Activated CD4-positive, alpha-beta memory T cell treated with anti-CD3 and anti-CD28 coated beads for 36 hours (primary cell): ENCODE measurements around the gene ITPR3. TPM values are rescaled to one million over a fixed set of nuclear protein-coding genes. Genes with fewer than 3 reads are reported as not detected.

Source experiments
- CTCF ChIA-PET: fragments of 350-600 bp; sonication (Branson Sonifier 250); formaldehyde crosslinking; loops from one replicate; lab custom pipeline; 2021; ENCODE audit warnings: antibody characterized with exemption, inconsistent platforms; lab: Charles Lee
- POLR2A ChIA-PET: fragments of 350-600 bp; sonication (Branson Sonifier 250); formaldehyde crosslinking; loops from one replicate; lab custom pipeline; 2021; ENCODE audit warnings: antibody characterized with exemption; lab: Charles Lee
- DNase-seq: peaks from one replicate; pipeline ENCODE4 v3.0.0-alpha.2; 2020
- H3K27ac Mint-ChIP-seq: one replicate; pipeline ENCODE4 v1.8.0; 2021; ENCODE audit warnings: mixed read lengths
- H3K27me3 Mint-ChIP-seq: one replicate; pipeline ENCODE4 v1.8.0; 2021; ENCODE audit warnings: mixed read lengths
- H3K36me3 Mint-ChIP-seq: one replicate; pipeline ENCODE4 v1.8.0; 2021; ENCODE audit warnings: mixed read lengths
- H3K4me1 Mint-ChIP-seq: one replicate; pipeline ENCODE4 v1.8.0; 2021; ENCODE audit warnings: low read depth, mixed read lengths
- H3K4me3 Mint-ChIP-seq: one replicate; pipeline ENCODE4 v1.8.0; 2021; ENCODE audit warnings: mild to moderate bottlenecking, mixed read lengths
- H3K9me3 Mint-ChIP-seq: one replicate; pipeline ENCODE4 v1.8.0; 2021; ENCODE audit warnings: mixed read lengths
- intact Hi-C: fragments of 100-400 bp; cut with micrococcal nuclease; formaldehyde crosslinking; loops from one replicate; pipeline ENCODE4 v1.15.1; 2023
- total RNA-seq, 2 experiments: library from RNA; stranded (reverse); gene quantifications; one replicate each; pipeline ENCODE4 v1.2.3, GENCODE V29; 2021

ITPR3 gene
- total RNA-seq, 2 experiments from 2014 or later, result 41.6 to 45.6 TPM

- DNase-seq, result no peak
- no peak overlapping the region for H3K4me3 Mint-ChIP-seq
- CTCF ChIA-PET, result interaction anchor here (0.9 kb wide), 1 partner anchor 18 kb away, joined by 6 read pairs; no protein-coding TSS in a partner anchor
Observed at GRCh38 chr6:33725891-33726673, 105.0 kb downstream of the ITPR3 start.

GRCh38 chr6:33726696-33727095 is 105.6 kb downstream of the ITPR3 start:
- Mint-ChIP-seq H3K4me3 (no peak overlapping the region), H3K27me3 (peaks cover 5% of the 10 kb centered on the region), H3K36me3 (no peaks in the 10 kb centered on the region), H3K9me3 (no peaks in the 10 kb centered on the region), H3K4me1 (peaks cover 13% of the 10 kb centered on the region), H3K27ac (no peak overlapping the region)
- intact Hi-C loops, result no loop called here
- ChIA-PET POLR2A (no interaction called here), CTCF (no interaction called here)
- no peak for DNase-seq

More at GRCh38 chr6:33725891-33726673, 105.0 kb downstream of the ITPR3 start:
- Mint-ChIP-seq H3K27ac (no peak overlapping the region), H3K9me3 (no peaks in the 10 kb centered on the region), H3K27me3 (peaks cover 7% of the 10 kb centered on the region), H3K4me1 (peaks cover 13% of the 10 kb centered on the region), H3K36me3 (no peaks in the 10 kb centered on the region)
- intact Hi-C loops, result no loop called here
- POLR2A ChIA-PET, result no interaction called here

- Mint-ChIP-seq H3K4me3 (no peak overlapping the region), H3K27me3 (peaks cover 3% of the 10 kb centered on the region), H3K27ac (no peak overlapping the region), H3K4me1 (peaks cover 13% of the 10 kb centered on the region), H3K36me3 (no peaks in the 10 kb centered on the region), H3K9me3 (no peaks in the 10 kb centered on the region)
- intact Hi-C loops, result no loop called here
- no peak for DNase-seq
- CTCF ChIA-PET, result no interaction called here
- POLR2A ChIA-PET, result no interaction called here
Observed at GRCh38 chr6:33727126-33727525, 106.0 kb downstream of the ITPR3 start.

- intact Hi-C loops, result no loop called here
- H3K27ac Mint-ChIP-seq, result no peak overlapping the region
- H3K4me1 Mint-ChIP-seq, result peaks cover 13% of the 10 kb centered on the region
- H3K36me3 Mint-ChIP-seq, result no peaks in the 10 kb centered on the region
- no peak for DNase-seq
- no peaks in the 10 kb centered on the region for H3K9me3 Mint-ChIP-seq
- H3K27me3 Mint-ChIP-seq, result peaks cover 3% of the 10 kb centered on the region
- CTCF ChIA-PET, result interaction anchor here (0.8 kb wide), 1 partner anchor 44 kb away, joined by 4 read pairs; no protein-coding TSS in a partner anchor
- POLR2A ChIA-PET, result no interaction called here
- no peak overlapping the region for H3K4me3 Mint-ChIP-seq
Observed at GRCh38 chr6:33727932-33728331, 106.8 kb downstream of the ITPR3 start.

- Mint-ChIP-seq H3K4me3 (no peak overlapping the region), H3K36me3 (no peaks in the 10 kb centered on the region), H3K27ac (no peak overlapping the region), H3K9me3 (no peaks in the 10 kb centered on the region), H3K4me1 (peaks cover 13% of the 10 kb centered on the region), H3K27me3 (peaks cover 2% of the 10 kb centered on the region)
- intact Hi-C loops, result no loop called here
- ChIA-PET POLR2A (no interaction called here), CTCF (interaction anchor here (0.8 kb wide), 1 partner anchor 43 kb away, joined by 4 read pairs; no protein-coding TSS in a partner anchor)
- DNase-seq, result no peak
Observed at GRCh38 chr6:33728438-33728837, 107.3 kb downstream of the ITPR3 start.

GRCh38 chr6:33729059-33729458 is 107.9 kb downstream of the ITPR3 start:
- intact Hi-C loops, result no loop called here
- Mint-ChIP-seq H3K27ac (no peak overlapping the region), H3K27me3 (no peaks in the 10 kb centered on the region), H3K9me3 (no peaks in the 10 kb centered on the region), H3K4me1 (peaks cover 8% of the 10 kb centered on the region), H3K36me3 (no peaks in the 10 kb centered on the region), H3K4me3 (no peak overlapping the region)
- no peak for DNase-seq
- CTCF ChIA-PET, result no interaction called here
- POLR2A ChIA-PET, result no interaction called here

GRCh38 chr6:33730611-33731010 is 109.5 kb downstream of the ITPR3 start:
- no peak for DNase-seq
- Mint-ChIP-seq H3K9me3 (no peaks in the 10 kb centered on the region), H3K36me3 (no peaks in the 10 kb centered on the region), H3K27ac (no peak overlapping the region), H3K27me3 (no peaks in the 10 kb centered on the region), H3K4me3 (no peak overlapping the region), H3K4me1 (no peaks in the 10 kb centered on the region)
- CTCF ChIA-PET, result interaction anchor here (2.4 kb wide), 1 partner anchor 13 kb away, joined by 8 read pairs; no protein-coding TSS in a partner anchor
- intact Hi-C loops, result no loop called here
- POLR2A ChIA-PET, result no interaction called here

GRCh38 chr6:33731035-33731434 is 109.9 kb downstream of the ITPR3 start:
- ChIA-PET POLR2A (no interaction called here), CTCF (interaction anchor here (2.4 kb wide), 1 partner anchor 13 kb away, joined by 8 read pairs; no protein-coding TSS in a partner anchor)

GRCh38 chr6:33731751-33732282 is 110.7 kb downstream of the ITPR3 start:
- no peak for DNase-seq
- Mint-ChIP-seq H3K9me3 (no peaks in the 10 kb centered on the region), H3K4me3 (no peak overlapping the region), H3K4me1 (no peaks in the 10 kb centered on the region), H3K27ac (no peak overlapping the region), H3K36me3 (no peaks in the 10 kb centered on the region), H3K27me3 (no peaks in the 10 kb centered on the region)
- intact Hi-C loops, result no loop called here
- POLR2A ChIA-PET, result no interaction called here
- CTCF ChIA-PET, result interaction anchor here (2.4 kb wide), 1 partner anchor 12 kb away, joined by 8 read pairs; no protein-coding TSS in a partner anchor

More at GRCh38 chr6:33731035-33731434, 109.9 kb downstream of the ITPR3 start:
- Mint-ChIP-seq H3K36me3 (no peaks in the 10 kb centered on the region), H3K4me3 (no peak overlapping the region), H3K27ac (no peak overlapping the region), H3K4me1 (no peaks in the 10 kb centered on the region), H3K9me3 (no peaks in the 10 kb centered on the region), H3K27me3 (no peaks in the 10 kb centered on the region)
- intact Hi-C loops, result no loop called here
- DNase-seq, result no peak

GRCh38 chr6:33732385-33732784 is 111.3 kb downstream of the ITPR3 start:
- Mint-ChIP-seq H3K9me3 (no peaks in the 10 kb centered on the region), H3K36me3 (no peaks in the 10 kb centered on the region), H3K4me1 (no peaks in the 10 kb centered on the region), H3K27ac (no peak overlapping the region), H3K4me3 (no peak overlapping the region), H3K27me3 (no peaks in the 10 kb centered on the region)
- DNase-seq, result no peak
- CTCF ChIA-PET, result interaction anchor here (2.4 kb wide), 1 partner anchor 12 kb away, joined by 8 read pairs; no protein-coding TSS in a partner anchor
- POLR2A ChIA-PET, result no interaction called here
- intact Hi-C loops, result no loop called here

- Mint-ChIP-seq H3K27me3 (no peaks in the 10 kb centered on the region), H3K4me1 (no peaks in the 10 kb centered on the region), H3K27ac (no peak overlapping the region), H3K9me3 (no peaks in the 10 kb centered on the region), H3K36me3 (no peaks in the 10 kb centered on the region), H3K4me3 (no peak overlapping the region)
- CTCF ChIA-PET, result interaction anchor here (2.4 kb wide), 1 partner anchor 11 kb away, joined by 8 read pairs; no protein-coding TSS in a partner anchor
- POLR2A ChIA-PET, result interaction anchor here (0.7 kb wide), 1 partner anchor 230 kb away, joined by 3 read pairs; no protein-coding TSS in a partner anchor
- DNase-seq, result no peak
- intact Hi-C loops, result no loop called here
Observed at GRCh38 chr6:33732817-33733708, 111.9 kb downstream of the ITPR3 start.

- H3K9me3 Mint-ChIP-seq, result no peaks in the 10 kb centered on the region
- H3K36me3 Mint-ChIP-seq, result no peaks in the 10 kb centered on the region
- no peaks in the 10 kb centered on the region for H3K27me3 Mint-ChIP-seq
- H3K4me1 Mint-ChIP-seq, result no peaks in the 10 kb centered on the region
- H3K4me3 Mint-ChIP-seq, result no peak overlapping the region
- no peak for DNase-seq
- no peak overlapping the region for H3K27ac Mint-ChIP-seq
- ChIA-PET CTCF (no interaction called here), POLR2A (interaction anchor here (0.7 kb wide), 1 partner anchor 229 kb away, joined by 3 read pairs; no protein-coding TSS in a partner anchor)
- intact Hi-C loops, result no loop called here
Observed at GRCh38 chr6:33733709-33734007, 112.5 kb downstream of the ITPR3 start.
